ENCODE data around the gene SFN.

The SFN gene

GRCh38 chr1:26862781-26863684, at the start of gene SFN:
Gene SFN (plus strand): TSS chr1:26863149. CDS start chr1:26863213, 64 bp downstream.
- Mint-ChIP-seq H3K27me3 (no peaks in the 10 kb centered on the region), H3K9me3 (no peaks in the 10 kb centered on the region), H3K4me1 (peaks cover 17 to 32% of the 10 kb centered on the region in 2 donors), H3K4me3 (peak within 1 kb of the TSS; percentile 97 to 99), H3K36me3 (peaks cover 0 to 3% of the 10 kb centered on the region in 2 donors), H3K27ac (peak within 1 kb of the TSS; percentile 98)
- no peak for DNase-seq
- ATAC-seq (replicated peaks): no peak

- Mint-ChIP-seq H3K27me3 (peaks cover 6 to 8% of the 10 kb centered on the region in 2 donors), H3K4me3 (no peak overlapping the region), H3K36me3 (no peaks in the 10 kb centered on the region), H3K4me1 (peaks cover 4 to 8% of the 10 kb centered on the region in 2 donors), H3K9me3 (no peaks in the 10 kb centered on the region), H3K27ac (no peak overlapping the region)
- ATAC-seq (replicated peaks) (no peak), DNase-seq (no peak)
Measured at GRCh38 chr1:26814377-26814776, 48.6 kb upstream of the SFN start.

- Mint-ChIP-seq H3K4me1 (peaks cover 4 to 8% of the 10 kb centered on the region in 2 donors), H3K4me3 (no peak overlapping the region), H3K36me3 (no peaks in the 10 kb centered on the region), H3K9me3 (no peaks in the 10 kb centered on the region), H3K27me3 (peaks cover 6 to 8% of the 10 kb centered on the region in 2 donors), H3K27ac (no peak overlapping the region)
- ATAC-seq (replicated peaks): no peak
- no peak for DNase-seq
Measured at GRCh38 chr1:26814893-26815292, 48.1 kb upstream of the SFN start.

GRCh38 chr1:26820784-26821269, 42.1 kb upstream of the SFN start:
- peak; percentile 100 for ATAC-seq (replicated peaks)
- H3K27ac Mint-ChIP-seq: peak overlapping the region; percentile 1
- peaks cover 11 to 26% of the 10 kb centered on the region in 2 donors for H3K4me1 Mint-ChIP-seq
- DNase-seq: peak; percentile 67
- H3K36me3 Mint-ChIP-seq: no peaks in the 10 kb centered on the region
- no peaks in the 10 kb centered on the region for H3K9me3 Mint-ChIP-seq
- peaks cover 10 to 11% of the 10 kb centered on the region in 2 donors for H3K27me3 Mint-ChIP-seq
- peak overlapping the region; percentile 15 to 25 for H3K4me3 Mint-ChIP-seq

GRCh38 chr1:26822737-26823395, 40.1 kb upstream of the SFN start:
- peak overlapping the region; percentile 67 for H3K27ac Mint-ChIP-seq
- no peak for ATAC-seq (replicated peaks)
- no peaks in the 10 kb centered on the region for H3K9me3 Mint-ChIP-seq
- peaks cover 5 to 10% of the 10 kb centered on the region in 2 donors for H3K36me3 Mint-ChIP-seq
- DNase-seq: no peak
- H3K4me3 Mint-ChIP-seq: no peak overlapping the region
- peaks cover 18 to 39% of the 10 kb centered on the region in 2 donors for H3K4me1 Mint-ChIP-seq
- peaks cover 5% of the 10 kb centered on the region in 2 donors for H3K27me3 Mint-ChIP-seq

- peaks cover 5% of the 10 kb centered on the region in 2 donors for H3K27me3 Mint-ChIP-seq
- no peak for ATAC-seq (replicated peaks)
- no peak for DNase-seq
- H3K9me3 Mint-ChIP-seq: no peaks in the 10 kb centered on the region
- H3K4me1 Mint-ChIP-seq: peaks cover 35 to 58% of the 10 kb centered on the region in 2 donors
- no peak overlapping the region for H3K4me3 Mint-ChIP-seq
- no peak overlapping the region for H3K27ac Mint-ChIP-seq
- peaks cover 14 to 26% of the 10 kb centered on the region in 2 donors for H3K36me3 Mint-ChIP-seq
Measured at GRCh38 chr1:26824731-26825130, 38.2 kb upstream of the SFN start.

- peak; percentile 49 for DNase-seq
- H3K4me1 Mint-ChIP-seq: peaks cover 33 to 53% of the 10 kb centered on the region in 2 donors
Measured at GRCh38 chr1:26826261-26827105, 36.5 kb upstream of the SFN start, which contains the start of gene ZDHHC18. Gene ZDHHC18 (plus strand): TSS chr1:26826688. CDS start chr1:26826805, 117 bp downstream.

GRCh38 chr1:26827106-26827604, 35.8 kb upstream of the SFN start:
- DNase-seq: no peak
- H3K4me1 Mint-ChIP-seq: peaks cover 38 to 58% of the 10 kb centered on the region in 2 donors
- H3K27me3 Mint-ChIP-seq: peaks cover 5% of the 10 kb centered on the region in 2 donors
- no peak for ATAC-seq (replicated peaks)
- H3K36me3 Mint-ChIP-seq: peaks cover 30 to 39% of the 10 kb centered on the region in 2 donors
- peak overlapping the region; percentile 93 for H3K27ac Mint-ChIP-seq
- peak overlapping the region; percentile 93 to 95 for H3K4me3 Mint-ChIP-seq
- H3K9me3 Mint-ChIP-seq: no peaks in the 10 kb centered on the region

More at GRCh38 chr1:26826261-26827105, 36.5 kb upstream of the SFN start, which contains the start of gene ZDHHC18:
- Mint-ChIP-seq H3K9me3 (no peaks in the 10 kb centered on the region), H3K27me3 (peaks cover 5% of the 10 kb centered on the region in 2 donors), H3K27ac (peak within 1 kb of the TSS; percentile 93), H3K36me3 (peaks cover 25 to 33% of the 10 kb centered on the region in 2 donors), H3K4me3 (peak within 1 kb of the TSS; percentile 93 to 95)
- peak; percentile 59 to 75 for ATAC-seq (replicated peaks)

GRCh38 chr1:26827663-26828062, 35.3 kb upstream of the SFN start:
- peaks cover 5% of the 10 kb centered on the region in 2 donors for H3K27me3 Mint-ChIP-seq
- DNase-seq (no peak), ATAC-seq (replicated peaks) (no peak)
- H3K4me1 Mint-ChIP-seq: peaks cover 42 to 63% of the 10 kb centered on the region in 2 donors
- H3K27ac Mint-ChIP-seq: peak overlapping the region; percentile 93
- peaks cover 35 to 44% of the 10 kb centered on the region in 2 donors for H3K36me3 Mint-ChIP-seq
- peak overlapping the region; percentile 93 to 95 for H3K4me3 Mint-ChIP-seq
- H3K9me3 Mint-ChIP-seq: no peaks in the 10 kb centered on the region

- ATAC-seq (replicated peaks): peak; percentile 64 to 70
- peak; percentile 64 for DNase-seq
- Mint-ChIP-seq H3K4me1 (peaks cover 49 to 71% of the 10 kb centered on the region in 2 donors), H3K36me3 (peaks cover 40 to 53% of the 10 kb centered on the region in 2 donors), H3K9me3 (no peaks in the 10 kb centered on the region), H3K27ac (peak overlapping the region; percentile 93), H3K4me3 (peak overlapping the region; percentile 93 to 95), H3K27me3 (peaks cover 0 to 5% of the 10 kb centered on the region in 2 donors)
Measured at GRCh38 chr1:26828411-26828991, 34.4 kb upstream of the SFN start.

GRCh38 chr1:26829184-26829911, 33.6 kb upstream of the SFN start:
- peaks cover 0 to 5% of the 10 kb centered on the region in 2 donors for H3K27me3 Mint-ChIP-seq
- H3K27ac Mint-ChIP-seq: peak overlapping the region; percentile 93
- H3K4me3 Mint-ChIP-seq: peak overlapping the region; percentile 93 to 95
- ATAC-seq (replicated peaks): no peak
- peaks cover 47 to 61% of the 10 kb centered on the region in 2 donors for H3K36me3 Mint-ChIP-seq
- H3K4me1 Mint-ChIP-seq: peaks cover 56 to 80% of the 10 kb centered on the region in 2 donors
- no peaks in the 10 kb centered on the region for H3K9me3 Mint-ChIP-seq
- DNase-seq: no peak

GRCh38 chr1:26831059-26831458, 31.9 kb upstream of the SFN start:
- H3K36me3 Mint-ChIP-seq: peaks cover 56 to 71% of the 10 kb centered on the region in 2 donors
- peak overlapping the region; percentile 52 for H3K27ac Mint-ChIP-seq
- ATAC-seq (replicated peaks): no peak
- no peaks in the 10 kb centered on the region for H3K27me3 Mint-ChIP-seq
- no peak overlapping the region for H3K4me3 Mint-ChIP-seq
- no peaks in the 10 kb centered on the region for H3K9me3 Mint-ChIP-seq
- DNase-seq: no peak
- H3K4me1 Mint-ChIP-seq: peaks cover 55 to 73% of the 10 kb centered on the region in 2 donors

Data from stimulated activated naive B cell treated with anti-CD40 and anti-IgM and Interleukin-4, amounts not matched to agents 10 μg/mL and 1 μg/mL and 100 μg/mL, for 72 hours (primary cell).